Right lung (tissue), 10 donors: Measurements from ENCODE around the gene APOL4. TPM values are rescaled to one million over a fixed set of nuclear protein-coding genes. Genes with fewer than 3 reads are reported as not detected.
"Not testable (repeated sequence)": the region's sequence is repeated elsewhere in the genome, so short reads cannot be mapped to it uniquely, and the experiment has no call there.

ENCODE experiments used
- DNase-seq, 2 donors: peaks; one replicate each; pipeline ENCODE4 v3.0.0-alpha.2; 2013
- long read RNA-seq, 8 donors: transcript quantifications; one replicate each; lab custom pipeline, GENCODE V29; 2026
- polyA plus RNA-seq, 5 donors: library from polyadenylated mRNA; unstranded; fragments of 120-200 nt; gene quantifications; one replicate each; pipeline versions ENCODE4 v1.2.1 to v1.2.3, GENCODE V29; 2013; ENCODE audit warnings: inconsistent platforms in 1 of 5, low replicate concordance in 1 of 5; ENCODE audit not compliant: insufficient read length in 5 of 5, insufficient read depth in 1 of 5

APOL4 gene, protein sequence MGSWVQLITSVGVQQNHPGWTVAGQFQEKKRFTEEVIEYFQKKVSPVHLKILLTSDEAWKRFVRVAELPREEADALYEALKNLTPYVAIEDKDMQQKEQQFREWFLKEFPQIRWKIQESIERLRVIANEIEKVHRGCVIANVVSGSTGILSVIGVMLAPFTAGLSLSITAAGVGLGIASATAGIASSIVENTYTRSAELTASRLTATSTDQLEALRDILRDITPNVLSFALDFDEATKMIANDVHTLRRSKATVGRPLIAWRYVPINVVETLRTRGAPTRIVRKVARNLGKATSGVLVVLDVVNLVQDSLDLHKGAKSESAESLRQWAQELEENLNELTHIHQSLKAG
- polyA plus RNA-seq, result 10 to 100 TPM in 3 of 5 donors, 1 to 10 TPM in 2; 8.9 to 15.4 (median 10.3) TPM
- long read RNA-seq, donor 1, partial matches to known transcripts, result 8 of 14 reads
- long read RNA-seq, donor 1, other reads (novel, unspliced or antisense), result 5 of 14 reads
- long read RNA-seq, donor 2, partial matches to known transcripts, result 0 of 1 reads
- long read RNA-seq, donor 2, other reads (novel, unspliced or antisense), result 0 of 1 reads
- long read RNA-seq, donor 3, result 0 reads
- long read RNA-seq, donor 4, result 0 reads
- long read RNA-seq, donor 5, partial matches to known transcripts, result 0 of 2 reads
- long read RNA-seq, donor 5, other reads (novel, unspliced or antisense), result 0 of 2 reads
- long read RNA-seq, donor 6, partial matches to known transcripts, result 6 of 6 reads
- long read RNA-seq, donor 6, other reads (novel, unspliced or antisense), result 0 of 6 reads
- long read RNA-seq, donor 7, partial matches to known transcripts, result 0 of 1 reads
- long read RNA-seq, donor 7, other reads (novel, unspliced or antisense), result 0 of 1 reads
- long read RNA-seq, donor 8, result 0 reads

DNA sequence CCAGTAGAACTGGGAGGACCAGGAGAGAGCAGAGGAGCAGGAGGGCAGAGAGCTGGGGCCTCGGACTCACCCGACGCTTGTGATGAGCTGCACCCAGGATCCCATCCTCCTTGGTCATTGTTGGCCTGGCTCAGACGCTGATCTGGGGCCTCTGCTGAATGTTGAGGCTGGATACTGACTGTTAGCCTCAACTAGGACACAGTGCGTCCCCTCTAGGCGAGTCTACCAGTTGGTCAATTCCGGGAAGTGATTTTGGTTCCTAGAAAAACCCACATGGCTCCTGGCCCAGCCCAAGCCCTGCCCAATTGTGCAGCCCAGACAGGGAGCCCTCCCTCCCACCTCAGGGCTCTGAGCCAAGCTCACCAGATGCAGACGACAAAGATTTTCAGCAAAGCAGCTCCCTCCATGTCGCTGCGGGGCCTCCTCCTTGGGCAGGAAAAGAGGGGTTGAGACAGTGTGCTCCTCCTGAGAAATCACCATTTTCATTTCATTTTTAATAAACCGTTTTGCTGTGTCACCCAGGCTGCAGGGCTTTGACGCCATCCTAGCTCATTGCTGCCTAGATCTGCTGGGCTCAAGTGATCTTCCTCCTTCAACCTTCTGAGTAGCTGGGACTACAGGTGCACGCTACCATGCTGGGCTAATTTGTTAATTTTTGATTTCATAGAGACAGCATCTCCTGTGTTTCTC lies at the start of gene APOL4:
Gene APOL4, minus strand, starts transcription at position 180 of the 690 bp plus-strand sequence. Its CDS starts 75 bp downstream, at position 105.
- peak; percentile 58 to 66 for DNase-seq

DNA sequence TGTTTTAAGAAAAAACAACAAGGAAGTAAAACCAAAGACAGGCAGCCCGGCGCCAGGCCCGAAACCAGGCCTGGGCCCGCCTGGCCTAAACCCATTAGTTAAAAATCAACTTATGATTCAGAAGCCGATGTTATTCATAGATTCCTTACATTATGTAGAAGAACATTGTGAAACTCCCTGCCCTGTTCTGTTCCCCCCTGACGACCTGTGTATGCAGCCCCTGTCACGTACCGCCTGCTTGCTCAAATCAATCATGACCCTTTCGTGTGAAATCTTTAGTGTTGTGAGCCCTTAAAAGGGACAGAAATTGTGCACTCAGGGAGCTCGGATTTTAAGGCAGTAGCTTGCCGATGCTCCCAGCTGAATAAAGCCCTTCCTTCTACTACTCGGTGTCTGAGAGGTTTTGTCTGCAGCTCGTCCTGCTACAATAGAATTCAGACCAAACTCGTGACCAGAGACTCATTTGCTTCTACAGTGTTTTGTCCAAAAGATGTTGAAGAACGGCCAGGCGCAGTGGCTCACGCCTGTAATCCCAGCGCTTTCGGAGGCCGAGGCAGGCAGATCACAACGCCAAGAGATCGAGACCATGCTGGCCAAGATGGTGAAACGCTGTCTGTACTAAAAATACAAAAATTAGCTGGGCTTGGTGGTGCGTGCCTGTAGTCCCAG lies 48.8 kb upstream of the APOL4 start:
- not testable (repeated sequence) for DNase-seq

- DNase-seq, result no peak
Measured at GRCh38 chr22:36249160-36249559, 47.6 kb upstream of the APOL4 start.

DNA sequence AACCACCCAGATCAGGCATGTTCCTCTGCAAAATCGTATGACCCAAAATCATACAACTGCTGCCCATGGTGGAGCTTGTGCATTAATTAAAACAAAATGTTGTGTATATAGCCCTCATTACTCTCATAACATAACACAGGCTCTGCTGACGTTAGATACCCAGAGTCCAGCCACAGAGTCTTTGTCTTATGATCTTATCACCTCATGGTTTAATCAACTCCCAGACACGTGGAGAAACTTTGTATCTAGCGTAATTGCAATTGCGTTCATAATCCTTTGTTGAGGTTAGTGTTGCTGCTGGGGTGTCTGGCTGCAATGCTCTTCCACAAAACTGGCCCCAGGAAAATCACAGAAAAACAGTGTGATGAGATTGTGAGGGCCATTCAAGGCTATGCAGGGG lies 46.3 kb upstream of the APOL4 start:
- DNase-seq, result no peak

GRCh38 chr22:36246718-36247117 lies 45.1 kb upstream of the APOL4 start:
- DNase-seq, result no peak

DNA sequence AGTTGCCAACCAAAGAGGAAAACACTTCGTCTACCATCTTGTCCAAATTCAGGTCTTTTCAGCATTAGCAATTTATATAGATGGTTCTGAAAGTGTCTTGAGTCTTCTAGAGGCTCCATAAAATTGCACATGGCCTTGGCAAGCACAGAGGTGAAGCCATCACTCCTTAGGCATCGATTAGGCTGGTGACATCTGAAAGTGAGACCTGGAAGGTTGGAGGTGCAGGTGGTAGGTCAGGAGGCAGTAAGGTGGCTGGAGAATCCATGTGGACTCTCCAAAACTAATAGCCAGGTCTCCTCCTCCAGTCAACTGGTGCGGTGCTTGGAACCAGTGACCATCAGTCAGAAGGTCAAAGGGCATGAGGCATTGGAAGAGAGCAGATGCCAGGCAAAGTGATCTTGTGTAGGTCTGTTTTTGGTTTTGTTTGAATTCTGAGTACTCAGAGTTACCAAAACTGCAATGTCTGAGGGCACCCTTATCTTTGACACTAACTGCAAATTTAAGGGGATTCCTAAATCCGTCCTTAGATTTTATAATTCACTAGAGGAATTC lies 44.3 kb upstream of the APOL4 start:
- no peak for DNase-seq

DNA sequence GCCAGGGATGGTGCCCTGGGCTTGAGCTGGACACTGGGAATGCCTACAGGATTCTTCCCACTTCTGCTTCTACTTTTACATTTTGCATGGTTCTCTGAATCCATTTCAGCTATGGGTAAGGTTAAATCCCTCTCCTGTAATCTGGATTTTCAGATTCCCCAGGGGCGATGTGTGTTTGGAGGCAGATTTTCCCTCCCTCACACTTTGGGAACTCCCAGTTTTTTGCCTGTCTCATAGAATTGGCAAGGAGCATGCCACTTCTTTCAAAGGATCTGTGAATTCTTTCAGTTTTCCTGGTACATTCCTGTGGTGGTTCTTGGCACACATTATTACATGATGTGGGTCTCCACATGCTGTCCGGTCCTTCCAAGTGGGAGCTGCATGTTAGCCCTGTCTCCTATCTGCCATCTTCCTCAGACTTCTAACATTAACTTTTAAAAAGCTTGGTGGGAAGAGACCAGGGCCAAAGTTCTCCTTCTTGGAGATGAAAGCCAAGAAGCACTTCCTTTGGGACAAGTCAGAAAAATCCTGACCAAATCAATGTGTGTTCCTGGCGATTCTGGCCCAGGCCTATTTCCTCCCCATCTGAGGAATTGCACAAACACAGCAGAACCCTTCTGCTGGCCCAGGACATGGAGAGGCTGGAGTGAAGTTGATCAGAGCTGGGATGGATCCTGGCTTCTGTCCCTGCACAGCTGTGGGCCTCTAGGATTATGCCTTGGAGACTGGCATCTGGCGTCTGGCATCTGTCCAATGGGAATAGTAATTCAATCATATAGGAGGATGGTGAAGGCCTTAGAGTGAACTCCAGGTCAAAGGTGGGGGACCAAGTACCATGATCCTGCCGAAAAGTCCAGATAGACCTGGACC lies 43.1 kb upstream of the APOL4 start:
- DNase-seq, result no peak

- DNase-seq, result no peak
Measured at GRCh38 chr22:36243986-36244385, 42.4 kb upstream of the APOL4 start.

DNA sequence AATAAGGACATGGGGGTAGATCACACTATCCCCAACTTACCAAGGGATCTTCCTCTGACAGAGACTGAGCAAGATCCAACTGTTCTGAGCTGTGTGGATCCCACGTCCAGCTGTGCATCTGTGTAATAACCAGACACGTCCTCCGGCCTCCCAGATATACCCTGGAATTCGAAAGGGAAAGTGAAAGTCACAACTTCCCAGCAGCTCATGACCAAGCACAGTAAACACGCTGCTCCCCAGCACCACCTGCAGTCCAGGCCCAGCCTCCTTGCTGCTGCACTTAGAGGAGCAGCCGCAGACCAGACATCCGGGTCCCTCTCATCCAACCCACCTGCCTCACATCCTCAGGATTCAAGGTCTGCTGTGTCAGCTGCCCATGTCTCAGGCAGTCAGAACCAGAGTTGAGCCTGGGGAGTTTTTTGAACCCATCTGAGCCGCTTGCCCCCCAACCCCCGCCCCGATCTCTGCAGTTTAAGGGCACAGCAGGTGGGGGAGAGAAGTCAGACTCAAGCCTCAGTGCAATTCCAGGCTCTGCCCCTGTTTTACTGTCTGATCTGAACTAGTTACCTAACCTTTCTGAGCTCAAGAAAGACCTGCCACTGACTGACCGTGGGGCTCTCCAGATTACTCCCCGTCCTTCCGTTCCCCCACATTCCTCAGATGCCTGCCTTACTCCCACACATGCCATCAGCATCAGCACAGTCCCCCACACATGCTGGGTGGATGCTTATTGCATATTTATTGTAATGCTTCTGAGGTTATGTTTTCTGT lies 38.0 kb upstream of the APOL4 start, which contains the start of gene APOL2:
Gene APOL2, minus strand, starts transcription at position 127 of the 771 bp plus-strand sequence. CDS start 6,365 bp downstream, outside the sequence.
- DNase-seq, result peak; percentile 83 to 88

GRCh38 chr22:36239150-36239400 lies 37.5 kb upstream of the APOL4 start:
- no peak for DNase-seq

- DNase-seq, result no peak
Measured at GRCh38 chr22:36238373-36239149, 37.0 kb upstream of the APOL4 start.

DNA sequence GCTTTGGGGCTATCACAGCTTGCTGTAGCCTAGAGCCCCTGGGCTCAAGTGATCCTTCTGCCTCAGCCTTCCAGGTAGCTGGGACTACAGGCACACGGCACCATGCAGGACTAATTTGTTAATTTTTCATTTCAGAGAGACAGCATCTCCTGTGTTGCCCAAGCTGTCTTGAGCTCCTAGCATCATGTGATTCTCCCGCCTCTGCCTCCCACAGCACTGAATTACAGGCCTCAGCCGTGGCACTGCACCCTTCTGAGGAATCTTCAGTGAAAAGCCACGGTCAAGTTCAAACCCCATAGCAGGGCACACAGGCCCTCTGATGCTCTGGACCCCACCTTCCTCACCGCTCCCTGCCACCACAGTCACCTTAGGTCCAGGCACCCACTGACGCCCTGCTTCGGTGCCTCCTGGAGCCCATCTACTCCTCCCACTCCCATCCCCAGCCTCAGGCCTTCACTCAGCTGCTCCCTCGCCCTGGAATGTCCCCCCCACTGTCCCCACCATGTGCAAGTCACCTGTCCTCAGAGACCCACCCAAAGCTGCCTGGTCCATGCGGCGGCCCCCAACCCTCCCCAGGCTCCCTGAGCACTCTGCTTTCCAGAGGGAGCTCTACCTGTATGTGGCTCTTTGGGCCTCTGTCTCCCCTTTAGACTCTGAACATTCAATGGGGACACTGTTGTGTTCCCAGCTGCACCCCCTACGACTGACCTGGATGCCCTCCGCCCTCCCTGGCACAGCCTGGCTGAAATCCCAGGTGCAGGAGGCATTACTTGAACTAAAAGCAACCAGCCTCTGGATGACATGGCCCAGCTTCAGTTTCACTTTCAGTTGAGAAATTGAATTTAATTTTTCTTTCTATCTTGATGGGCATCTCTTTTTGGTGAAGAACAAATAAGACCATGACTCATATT lies 36.1 kb upstream of the APOL4 start:
- no peak for DNase-seq

DNA sequence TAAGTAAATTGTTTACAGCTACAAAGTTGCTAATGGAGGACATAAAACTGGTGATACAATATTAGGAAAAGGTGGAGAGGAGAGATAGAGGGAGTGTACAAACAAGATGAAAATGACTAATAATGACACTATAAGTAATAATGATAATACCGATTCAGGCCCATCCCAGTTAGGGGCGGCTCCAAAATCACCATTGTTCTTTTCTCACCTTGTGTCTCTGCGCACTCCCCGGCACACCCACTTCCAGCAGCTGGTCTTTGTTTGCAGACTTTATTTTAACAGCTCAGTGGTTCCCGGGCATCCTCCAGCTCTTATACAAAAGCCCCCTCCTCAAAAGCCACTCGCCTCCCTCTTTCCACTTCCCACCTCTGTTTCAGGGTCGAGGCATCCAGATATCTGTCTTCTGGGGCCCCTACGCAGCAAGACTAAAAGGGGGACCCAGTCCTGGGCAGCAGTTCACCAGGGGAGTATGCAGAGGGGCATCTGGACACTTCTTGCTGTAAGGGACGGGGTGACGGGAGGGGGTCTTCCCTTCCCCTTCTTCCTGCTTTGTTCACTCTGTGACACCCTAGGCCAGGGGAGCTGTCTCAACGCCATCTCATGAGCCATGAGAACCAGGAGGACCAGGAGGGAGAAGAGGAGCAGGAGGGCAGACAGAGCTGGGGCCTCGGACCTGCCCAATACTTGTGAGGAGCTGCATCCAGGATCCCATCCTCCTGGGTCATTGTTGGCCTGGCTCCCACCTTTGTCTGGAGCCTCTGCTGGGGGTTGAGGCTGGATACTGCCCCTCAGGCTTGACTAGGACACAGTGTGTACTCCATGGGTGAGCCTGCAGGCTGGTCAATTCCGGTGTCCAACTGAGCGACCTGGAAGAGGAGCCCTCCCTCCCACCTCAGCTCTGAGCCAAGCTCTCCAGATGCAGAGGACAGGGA lies 35.0 kb upstream of the APOL4 start:
- DNase-seq, result no peak

DNA sequence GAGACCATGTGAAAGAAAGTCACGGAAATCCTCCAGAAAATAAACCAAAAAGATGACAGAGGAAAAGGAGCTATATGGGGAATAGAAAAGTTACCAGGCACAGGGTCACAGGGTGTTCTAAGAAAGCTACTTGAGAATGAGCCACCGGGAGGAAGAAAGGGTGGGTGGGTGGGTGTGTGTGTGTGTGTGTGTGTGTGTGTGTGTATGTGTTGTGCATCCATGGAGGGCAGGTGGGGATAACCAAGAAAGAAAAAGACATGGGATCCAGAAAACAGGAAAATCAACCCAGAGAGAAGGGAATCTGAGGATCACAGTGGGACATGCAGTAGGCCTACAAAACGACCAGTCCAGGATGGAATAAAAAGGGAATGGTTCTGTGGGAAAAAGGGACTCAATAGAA lies 34.0 kb upstream of the APOL4 start:
- DNase-seq, result no peak

DNA sequence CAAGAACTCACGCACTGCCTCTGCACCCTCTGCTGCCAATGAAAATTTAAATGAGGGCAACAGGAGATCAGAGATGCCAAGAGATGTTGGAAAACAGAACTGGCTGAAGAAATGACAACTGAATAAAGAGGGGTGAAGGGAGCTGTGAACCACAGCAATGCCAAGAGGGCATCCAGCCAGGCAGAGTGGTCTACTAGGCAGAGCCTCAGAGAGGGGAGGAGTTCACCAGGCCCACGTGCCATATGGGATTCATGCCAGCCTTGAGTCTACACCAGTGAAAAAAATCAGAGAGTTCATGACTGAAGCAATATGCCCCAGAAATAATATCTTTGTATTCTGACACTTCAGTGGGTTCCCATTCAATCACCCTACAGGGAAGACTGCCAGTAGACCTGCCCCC lies 33.3 kb upstream of the APOL4 start:
- no peak for DNase-seq

DNA sequence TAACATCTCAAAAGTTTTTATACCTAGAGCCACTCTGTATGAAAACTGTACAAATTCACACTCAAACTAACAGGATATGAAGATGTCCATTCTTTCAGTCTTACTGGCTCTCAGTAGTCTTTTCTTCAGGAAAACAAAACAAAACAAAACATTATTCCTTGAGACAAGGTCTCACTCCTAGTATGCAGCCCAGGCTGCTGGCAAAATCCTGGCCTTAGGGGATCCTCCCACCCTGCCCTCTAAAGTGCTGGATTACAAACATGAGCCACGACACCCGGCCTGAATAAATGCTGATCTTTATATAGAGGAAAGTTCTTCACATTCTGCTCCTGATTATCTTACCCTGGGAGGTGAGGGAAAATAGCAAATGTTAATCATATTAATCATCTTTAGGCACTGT lies 32.6 kb upstream of the APOL4 start:
- DNase-seq, result no peak
